HG03097 (cell line): ENCODE data around the gene RFNG.

Experiments used
- ATAC-seq: cut with Tn5 transposase; IDR thresholded peaks from one replicate; pipeline ENCODE4 v1.9.1; 2021; ENCODE audit not compliant: unreplicated experiment, low FRiP score

The RFNG gene

DNA sequence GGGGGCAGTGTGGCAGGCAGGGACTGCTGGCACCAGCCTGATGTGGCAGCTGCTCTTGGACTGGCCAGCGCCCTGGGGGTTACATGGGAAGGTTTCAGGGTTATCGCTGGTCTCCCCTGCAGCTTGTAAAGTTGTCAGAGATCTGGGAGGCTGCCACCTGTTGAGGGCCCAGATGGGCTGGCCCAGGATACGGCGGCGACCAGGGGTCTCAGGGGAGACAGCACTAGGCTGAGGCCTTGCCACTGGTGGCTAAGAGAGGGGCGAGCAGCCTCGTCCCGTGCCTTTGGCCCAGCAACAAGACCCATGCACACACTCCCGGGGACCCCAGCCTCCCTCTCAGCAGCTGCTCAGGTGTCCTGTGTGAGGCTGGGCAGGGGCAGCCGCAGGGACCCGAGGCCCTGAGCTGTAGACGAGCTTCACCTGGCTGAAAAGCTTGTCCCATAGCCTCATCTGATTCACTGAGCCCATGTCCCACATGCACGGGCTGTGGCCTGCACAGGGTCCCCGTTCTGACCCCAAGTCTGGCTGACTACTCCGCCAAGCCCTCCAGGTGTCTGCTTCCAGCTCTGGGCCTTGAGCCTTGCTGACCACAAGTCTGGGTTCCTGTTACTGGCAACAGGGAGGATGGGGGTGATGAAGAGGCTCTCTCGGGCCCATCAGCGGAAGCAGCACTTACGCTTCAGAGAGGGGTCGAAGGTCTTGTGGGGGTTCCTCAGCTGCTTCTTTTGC lies 7.8 kb upstream of the RFNG start:
- ATAC-seq, result no peak

DNA sequence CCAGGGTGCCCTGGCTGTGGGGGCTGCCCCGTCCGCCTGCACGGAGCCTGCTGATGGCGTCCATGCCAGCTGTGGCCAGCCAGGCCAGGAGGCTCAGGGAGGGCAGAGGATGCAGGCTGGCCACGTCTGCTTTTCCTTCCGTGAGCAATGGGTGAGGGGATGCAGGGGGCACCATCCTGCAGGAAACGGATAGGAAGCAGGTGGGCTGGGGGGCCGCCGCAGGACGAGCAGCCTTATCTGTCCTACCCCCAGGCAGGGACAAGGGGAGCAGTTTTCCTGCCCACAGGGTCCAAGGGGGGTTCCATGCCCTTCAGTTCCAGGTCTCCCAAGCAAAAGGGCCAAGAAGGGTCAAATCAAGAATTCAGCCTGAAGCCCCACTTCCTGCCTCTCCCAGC lies 7.2 kb upstream of the RFNG start:
- ATAC-seq, result no peak

DNA sequence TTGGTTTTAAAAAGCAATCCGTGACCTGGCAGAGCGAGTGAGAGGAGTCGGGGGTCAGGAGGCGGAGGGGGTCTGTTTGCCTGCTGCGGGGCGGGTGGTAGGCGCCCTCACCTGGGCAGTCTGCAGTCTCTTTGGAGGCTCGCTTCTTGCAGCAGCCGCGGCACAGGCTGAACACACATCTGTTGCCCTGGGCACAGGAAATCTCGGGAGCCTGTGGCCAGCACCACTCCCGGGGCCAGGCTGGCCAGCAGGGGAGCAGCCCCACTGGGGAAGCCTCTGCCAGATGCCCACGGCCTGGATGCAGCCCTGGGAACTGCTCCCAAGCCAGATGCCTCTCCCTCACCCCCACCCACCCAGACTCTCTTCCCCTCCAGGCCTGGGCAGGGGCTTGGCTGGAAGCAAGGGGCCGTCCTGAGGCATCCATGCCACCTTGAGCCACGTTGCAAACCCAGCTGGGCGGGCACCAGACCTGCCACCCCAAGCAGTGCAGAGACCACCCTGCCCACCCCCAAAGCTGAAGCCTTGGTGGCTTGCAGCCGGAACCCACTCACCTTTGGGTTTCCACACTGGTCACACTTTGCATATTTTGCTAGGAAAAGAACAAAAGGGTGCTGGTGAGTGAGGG lies 6.7 kb upstream of the RFNG start:
- ATAC-seq, result no peak

DNA sequence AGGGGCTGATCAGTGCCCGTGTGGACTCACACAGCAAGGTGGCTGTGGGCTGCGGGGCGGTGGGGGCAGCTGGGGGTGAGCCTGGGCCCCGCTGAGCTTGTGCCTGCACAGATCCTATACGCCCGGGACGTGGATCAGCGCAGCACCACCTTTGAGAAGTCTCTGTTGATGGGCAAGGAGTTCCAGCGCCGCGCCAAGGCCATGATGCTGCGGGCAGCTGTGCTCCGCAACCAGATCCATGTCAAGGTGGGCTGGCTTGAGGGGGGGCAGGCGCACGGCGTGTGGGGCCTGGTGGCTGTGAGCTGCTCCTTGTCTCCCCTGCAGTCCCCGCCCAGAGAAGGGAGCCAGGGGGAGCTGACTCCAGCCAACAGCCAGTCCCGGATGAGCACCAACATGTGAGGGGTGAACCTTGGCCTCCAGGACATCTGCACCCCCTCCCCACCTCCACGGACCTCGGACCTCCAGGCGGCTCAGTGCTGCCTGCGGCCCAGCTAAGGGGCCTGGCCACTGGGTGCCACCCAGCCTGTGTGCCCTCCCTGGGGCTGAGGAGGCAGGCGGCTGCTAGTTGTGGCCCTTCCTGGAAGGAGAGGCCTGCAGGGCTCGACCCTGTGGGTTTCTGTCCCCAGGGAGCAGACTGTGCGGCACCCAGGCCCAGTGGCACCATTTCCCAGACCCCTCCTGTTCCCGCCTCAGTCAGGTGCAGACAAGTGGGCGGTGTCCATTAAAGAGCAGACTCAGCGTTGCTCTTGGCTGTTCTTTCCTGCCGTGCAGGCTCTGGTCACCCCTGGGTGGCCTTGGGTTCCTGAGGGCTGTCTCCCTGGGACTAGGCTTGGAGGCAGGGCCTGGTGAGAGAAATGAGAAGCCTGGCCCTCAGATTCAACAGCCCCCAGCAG lies 5.4 kb upstream of the RFNG start:
- no peak for ATAC-seq

DNA sequence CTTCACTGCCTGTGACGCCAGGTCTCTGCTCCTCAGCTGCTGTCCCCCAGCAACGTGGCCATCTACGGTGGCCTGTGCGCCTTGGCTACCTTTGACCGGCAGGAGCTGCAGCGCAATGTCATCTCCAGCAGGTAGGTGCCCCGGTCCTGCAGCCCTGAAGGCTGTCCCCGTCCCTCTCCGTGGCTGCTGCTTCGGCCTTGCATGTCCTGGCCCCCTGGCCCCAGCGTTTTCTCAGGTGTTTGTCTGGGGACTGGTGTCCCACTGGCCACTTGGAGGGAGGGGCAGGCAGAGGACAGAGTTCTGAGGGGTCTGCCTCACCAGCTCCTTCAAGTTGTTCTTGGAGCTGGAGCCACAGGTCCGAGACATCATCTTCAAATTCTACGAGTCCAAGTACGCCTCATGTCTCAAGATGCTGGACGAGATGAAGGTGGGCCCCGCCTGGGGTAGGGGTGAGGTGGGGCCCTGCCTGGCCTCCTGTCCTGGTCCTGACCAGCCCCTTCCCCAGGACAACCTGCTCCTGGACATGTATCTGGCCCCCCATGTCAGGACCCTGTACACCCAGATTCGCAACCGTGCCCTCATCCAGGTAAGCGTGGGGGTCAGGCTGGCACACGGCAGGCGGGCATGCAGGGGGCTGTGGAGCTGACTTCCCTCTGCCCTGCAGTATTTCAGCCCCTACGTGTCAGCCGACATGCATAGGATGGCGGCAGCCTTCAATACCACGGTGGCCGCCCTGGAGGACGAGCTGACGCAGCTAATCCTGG lies 4.5 kb upstream of the RFNG start:
- ATAC-seq, result no peak

DNA sequence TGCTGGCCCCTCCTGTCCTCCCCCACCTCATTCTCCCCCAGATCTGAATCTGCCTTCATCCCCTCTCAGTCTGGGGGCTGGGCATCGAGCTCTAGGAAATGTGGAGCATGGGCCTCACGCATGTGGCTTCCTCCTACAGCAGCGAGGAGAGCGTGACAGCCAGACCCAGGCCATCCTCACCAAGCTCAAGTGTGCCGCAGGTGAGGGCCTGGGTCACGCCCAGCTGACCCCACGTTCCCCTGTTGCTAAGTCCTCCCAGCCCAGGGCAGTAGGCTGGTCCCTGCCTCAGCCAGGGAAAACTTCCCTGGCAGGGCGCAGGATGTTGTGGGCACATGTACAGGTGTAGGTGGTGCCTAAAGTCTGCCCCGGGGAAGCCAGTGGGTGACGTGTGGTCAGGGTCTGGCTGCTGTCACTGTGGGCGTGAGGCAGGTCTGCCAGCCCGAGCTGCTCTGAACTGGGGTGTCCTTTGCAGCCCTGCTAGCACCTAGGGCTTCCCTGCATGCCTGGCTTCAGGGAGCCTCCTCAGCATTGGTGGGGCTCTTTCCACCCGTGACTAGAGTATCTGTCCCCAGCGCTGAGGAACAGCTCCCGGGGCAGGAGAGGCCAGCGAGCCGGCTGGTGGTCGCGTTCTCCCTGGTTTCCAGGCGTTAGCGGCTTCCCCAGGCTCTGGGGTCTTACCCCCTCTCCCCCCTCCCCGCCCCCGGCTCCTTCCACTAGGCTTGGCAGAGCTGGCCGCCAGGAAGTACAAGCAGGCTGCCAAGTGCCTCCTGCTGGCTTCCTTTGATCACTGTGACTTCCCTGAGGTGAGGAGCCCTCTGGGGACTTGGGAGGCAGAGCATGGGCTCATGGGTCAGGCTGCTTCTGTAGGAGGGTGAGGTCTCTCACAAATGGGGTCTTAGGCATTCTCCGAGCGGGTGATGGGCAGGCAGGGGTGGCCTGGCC lies 3.7 kb upstream of the RFNG start:
- ATAC-seq, result no peak

DNA sequence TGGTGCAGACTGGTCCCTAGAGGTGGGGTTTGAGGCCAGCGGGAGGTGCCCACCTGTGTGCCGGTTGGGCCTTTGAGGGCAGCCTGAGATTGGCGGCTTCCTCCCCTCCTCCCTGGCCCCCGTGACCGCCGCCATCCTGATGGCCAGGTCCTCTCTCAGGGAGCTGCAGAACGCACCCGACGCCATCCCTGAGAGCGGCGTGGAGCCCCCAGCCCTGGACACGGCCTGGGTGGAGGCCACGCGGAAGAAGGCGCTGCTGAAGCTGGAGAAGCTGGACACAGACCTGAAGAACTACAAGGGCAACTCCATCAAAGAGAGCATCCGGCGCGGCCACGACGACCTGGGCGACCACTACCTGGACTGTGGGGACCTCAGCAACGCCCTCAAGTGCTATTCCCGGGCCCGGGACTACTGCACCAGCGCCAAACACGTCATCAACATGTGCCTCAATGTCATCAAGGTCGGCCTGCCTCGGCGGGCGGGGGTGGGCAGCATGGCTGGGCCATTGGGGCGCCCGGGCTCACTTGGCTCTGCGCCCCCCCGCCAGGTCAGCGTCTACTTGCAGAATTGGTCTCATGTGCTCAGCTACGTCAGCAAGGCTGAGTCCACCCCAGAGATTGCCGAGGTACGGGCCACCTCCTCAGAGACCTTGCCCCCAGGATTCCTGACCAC lies 2.9 kb upstream of the RFNG start:
- no peak for ATAC-seq

DNA sequence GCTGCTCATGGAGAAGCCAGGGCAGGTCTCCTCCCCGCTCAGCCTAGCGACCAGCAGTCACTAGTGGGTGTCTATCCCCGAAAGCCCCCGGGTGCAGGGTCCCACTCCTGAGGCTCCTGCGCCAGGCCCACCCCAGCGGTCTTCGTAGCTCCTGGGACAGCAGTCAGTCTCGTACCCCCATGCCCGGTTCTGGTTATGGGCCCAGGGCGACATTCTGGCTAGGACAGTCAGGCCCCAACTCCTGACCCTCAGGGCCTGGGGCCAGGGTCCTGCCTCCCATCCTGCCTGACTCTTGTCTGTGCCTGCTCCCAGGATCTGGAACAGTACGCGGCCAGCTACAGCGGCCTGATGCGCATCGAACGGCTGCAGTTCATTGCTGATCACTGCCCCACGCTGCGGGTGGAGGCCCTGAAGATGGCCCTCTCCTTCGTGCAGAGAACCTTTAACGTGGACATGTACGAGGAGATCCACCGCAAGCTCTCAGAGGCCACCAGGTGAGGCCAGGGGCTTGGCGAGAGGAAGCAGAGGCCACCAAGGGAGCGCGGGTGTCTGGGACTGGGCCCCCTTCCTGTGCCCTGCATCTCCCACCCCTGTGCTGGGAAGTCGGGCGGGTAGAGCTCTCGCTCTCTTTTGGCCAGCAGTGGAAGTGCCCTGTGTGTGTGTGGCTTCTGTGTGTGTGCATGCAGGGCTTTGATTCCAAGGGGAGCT lies 2.1 kb upstream of the RFNG start:
- ATAC-seq, result no peak

DNA sequence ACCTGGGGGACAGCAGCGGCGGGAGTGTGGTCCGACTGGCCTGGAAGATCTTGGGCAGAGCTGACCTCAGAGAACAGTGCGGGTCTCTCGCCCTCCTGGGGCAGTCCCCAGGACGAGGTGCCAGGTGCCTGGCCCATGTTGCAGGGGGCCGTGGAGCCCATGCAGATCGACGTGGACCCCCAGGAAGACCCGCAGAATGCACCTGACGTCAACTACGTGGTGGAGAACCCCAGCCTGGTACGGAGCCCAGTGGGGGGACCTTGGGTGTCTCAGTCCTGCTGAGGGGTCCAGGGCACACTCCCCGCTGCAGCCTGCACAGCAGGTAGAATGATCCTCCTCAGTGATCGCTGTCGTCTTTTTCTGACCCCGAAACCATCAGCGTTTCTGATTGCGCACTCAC lies 1.5 kb upstream of the RFNG start:
- no peak for ATAC-seq

DNA sequence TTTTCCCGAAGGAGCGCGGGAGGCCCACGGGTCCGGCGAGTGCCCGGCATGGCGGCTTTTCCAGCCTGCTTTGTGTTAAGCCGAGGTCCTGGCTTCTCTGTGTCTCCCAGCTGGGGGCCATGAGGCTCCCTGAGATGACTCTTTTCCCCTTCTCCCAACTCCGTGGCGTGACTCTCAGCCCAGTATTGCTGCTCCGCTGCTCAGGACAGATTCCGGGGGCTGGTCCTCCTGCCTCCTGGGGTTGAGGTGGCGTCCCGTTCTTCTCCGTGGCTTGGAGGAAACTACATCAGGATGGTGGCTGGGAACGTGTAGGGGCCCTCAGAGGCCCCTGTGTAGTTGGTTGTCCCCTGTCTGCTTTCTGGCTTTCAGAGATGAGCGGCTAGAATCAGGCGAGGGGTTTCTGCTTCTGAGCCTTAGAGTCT lies 1.0 kb upstream of the RFNG start:
- ATAC-seq, result no peak

DNA sequence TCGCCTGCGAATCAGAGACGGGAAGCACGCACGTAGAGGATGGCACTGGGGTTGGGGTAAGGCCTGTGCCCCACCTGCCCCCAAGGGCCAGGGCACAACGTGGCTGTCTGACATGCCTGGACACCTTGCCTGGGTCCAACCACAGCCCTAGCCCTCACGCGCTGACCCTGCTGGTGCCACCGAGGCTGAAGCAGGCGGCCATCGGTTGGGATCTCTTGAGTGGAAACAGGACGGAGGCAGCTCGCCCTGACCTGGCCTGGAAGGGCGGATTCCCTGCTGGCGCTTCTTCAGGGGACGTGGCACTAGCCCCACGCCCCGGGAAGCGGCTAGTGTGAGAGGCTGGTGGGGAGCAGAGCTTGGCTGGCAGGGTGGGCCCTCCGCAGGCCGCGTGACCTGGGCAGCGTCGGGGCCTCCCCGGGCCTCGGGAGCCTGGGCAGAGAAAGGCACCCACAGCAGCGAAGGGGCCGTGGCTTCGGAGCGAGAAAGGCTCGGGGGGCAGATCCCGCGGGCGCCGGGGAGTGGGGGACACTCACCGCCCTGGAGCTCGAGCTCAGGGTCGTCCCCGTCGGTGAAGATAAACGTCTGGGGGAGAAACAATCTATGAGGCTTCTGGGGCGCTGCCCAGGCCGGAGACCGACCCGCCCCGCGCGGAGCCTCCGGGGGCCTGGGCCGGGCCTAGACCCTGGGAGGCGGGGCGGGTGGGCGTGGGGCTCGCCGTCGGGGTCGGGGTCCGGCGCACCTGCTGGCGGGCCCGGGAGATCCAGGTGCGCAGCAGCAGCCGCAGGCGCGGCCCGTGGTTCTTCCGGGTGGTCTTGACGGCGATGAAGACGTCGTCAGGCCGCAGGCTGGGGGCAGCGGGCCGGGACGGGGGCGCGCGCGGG lies 610 bp downstream of the RFNG start:
- ATAC-seq, result no peak

DNA sequence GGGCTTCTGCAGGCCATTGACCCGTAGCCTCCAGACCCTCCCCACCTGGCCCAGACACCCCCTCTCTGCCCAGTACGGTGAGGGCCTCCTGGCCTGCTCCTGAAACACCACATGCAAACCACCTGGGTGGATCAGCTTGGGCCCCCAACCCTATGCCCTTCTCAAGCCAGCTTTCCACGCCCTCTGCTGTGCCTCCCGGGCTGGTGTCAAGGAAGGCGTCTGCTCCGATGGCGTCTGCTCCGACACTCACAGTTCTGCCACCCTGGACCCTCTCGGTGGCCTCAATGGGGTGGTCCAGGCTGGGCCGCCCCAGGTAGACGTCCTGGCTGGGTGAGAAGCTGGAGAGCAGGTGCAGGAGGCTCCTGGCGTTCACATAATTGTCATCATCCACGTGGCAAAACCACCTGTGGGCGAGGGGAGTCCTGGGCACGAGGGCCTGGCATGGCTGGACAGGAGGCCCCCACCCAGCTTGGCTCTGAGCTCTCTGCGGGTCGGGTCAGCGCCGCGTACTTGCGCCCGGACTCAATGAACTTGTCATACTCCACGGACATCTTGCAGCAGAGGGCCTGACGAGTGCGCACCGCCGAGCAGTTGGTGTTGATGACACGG lies 1.4 kb downstream of the RFNG start:
- ATAC-seq, result no peak

DNA sequence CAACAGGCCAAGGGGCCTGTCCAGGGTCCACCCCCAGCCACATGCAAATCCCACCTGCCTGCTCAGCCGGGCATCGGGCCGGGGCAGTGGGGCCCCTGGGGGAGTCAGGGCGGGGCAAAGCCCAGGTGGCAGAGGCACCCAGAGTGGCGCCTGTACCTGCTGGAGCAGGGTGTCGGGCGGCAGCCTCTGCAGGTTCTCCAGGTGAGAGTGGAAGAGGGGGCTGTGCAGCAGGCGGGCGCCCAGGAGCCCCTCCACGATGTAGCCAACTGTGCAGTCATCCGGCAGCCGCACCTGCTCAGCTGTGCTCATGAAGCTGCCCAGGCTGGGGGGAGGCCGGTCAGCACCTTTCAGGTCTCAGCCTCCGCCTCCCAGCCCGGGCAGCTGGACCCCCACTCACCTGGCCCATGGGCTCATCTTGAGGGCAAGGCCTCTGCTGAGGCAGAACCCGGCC lies 2.1 kb downstream of the RFNG start:
- no peak for ATAC-seq

DNA sequence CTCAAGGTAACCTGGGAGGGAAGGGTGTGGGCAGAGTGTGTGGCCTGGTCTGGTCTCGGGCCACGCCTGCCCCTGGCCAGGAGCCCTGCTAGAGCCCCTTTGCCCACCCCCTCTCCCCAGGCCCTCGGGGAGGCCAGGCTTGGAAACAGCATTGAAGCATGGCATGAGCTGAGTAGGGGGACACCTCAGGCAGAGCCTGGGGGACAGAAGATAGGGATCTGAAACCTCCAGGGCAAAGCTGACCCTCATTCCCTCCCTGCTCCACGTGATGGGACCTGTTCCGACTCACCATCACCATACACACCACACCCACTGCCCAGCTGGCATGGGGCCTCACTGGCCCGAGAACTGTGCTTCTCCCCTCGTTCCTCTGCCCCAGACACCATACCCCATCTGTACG lies 2.5 kb downstream of the RFNG start:
- ATAC-seq, result no peak

DNA sequence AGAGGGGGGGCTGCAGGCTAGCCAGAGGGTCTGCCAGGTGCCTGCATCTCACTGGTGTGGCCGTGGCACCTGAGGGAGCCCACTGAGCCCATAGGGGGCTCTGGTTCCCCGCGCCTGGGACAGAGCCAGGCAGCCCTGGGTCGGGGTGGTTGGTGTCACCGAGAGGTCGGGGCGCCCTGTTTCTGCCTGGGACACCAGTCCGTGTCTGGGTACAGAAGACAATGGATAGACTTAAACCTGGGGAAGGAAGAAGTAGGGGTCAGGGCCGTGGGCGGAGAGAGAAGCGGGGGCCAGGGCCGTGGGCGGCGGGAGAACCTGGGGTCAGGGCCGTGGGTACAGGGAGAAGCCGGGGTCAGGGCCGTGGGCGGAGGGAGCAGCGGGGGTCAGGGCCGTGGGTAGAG lies 3.0 kb downstream of the RFNG start:
- ATAC-seq, result no peak

DNA sequence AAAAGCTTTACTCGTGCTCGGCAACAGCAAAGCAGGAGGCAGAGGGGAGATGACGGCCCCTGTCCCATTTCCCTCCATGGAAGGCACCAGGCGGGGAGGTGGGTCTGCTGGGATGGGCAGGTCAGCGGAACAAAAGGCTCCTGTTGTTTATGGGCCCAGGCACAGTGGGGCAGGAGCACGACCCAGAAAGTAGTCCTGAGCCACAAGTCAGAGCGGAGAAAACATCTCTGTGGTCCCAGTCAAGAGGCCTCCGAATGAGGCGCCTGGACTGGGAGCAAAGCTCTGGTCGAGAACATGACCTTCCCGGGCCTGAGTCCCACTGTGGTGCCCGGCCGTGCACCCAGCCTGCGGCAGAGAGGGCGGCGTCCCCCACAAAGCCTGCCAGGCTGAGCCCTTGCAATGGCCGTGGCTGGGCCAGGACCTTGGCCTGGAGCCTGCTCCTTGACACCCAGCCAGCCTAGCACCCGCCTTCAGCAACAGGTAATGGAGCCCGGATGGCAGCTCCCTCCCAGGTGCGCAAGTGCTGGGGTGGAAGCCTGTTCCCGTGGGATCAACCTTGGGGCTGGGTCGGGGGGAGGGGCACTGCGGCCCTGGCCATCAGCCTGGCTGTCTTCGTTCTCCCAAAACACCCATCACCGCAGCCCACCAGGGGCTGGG lies 3.6 kb downstream of the RFNG start:
- no peak for ATAC-seq

DNA sequence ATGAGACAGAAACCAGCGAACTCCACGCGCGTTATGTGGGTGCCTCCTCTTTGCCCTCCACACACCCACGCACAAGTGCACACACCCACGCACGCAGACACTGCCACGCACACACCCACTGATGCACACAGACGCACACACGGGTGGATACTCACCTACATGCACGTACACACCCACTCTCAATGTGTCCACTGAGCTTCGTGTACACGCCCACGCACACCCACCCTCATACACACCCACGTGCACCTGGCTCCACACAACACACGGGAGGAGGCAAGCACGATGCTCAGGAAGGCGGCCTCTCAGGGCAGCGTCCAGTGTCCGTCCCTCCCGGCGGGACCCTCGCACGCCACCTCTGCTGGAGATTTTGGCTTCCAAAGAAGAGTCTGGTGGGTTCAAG lies 4.2 kb downstream of the RFNG start:
- no peak for ATAC-seq
